ENCODE measurements around the gene PHOSPHO2.

GRCh38 chr2:169702996-169703395 lies 8.7 kb downstream of the PHOSPHO2 start:
- TF ChIP-seq ZFP30 (CRISPR knock-in tag; IDR thresholded peaks at IDR 0.05) (no peak), ESRRG (CRISPR knock-in tag; IDR thresholded peaks at IDR 0.05) (no peak), TOX (CRISPR knock-in tag; IDR thresholded peaks at IDR 0.05; ENCODE audit: borderline replicate concordance) (no peak), RARB (CRISPR knock-in tag; IDR thresholded peaks at IDR 0.05) (no peak), ZFP3 (CRISPR knock-in tag; IDR thresholded peaks at IDR 0.05) (no peak), SNAI2 (CRISPR knock-in tag; IDR thresholded peaks at IDR 0.05) (no peak), PPARA (CRISPR knock-in tag; IDR thresholded peaks at IDR 0.05; ENCODE audit: borderline replicate concordance) (no peak), CSDC2 (CRISPR knock-in tag; IDR thresholded peaks at IDR 0.05) (no peak)
- TF ChIP-seq, protein P1, sequence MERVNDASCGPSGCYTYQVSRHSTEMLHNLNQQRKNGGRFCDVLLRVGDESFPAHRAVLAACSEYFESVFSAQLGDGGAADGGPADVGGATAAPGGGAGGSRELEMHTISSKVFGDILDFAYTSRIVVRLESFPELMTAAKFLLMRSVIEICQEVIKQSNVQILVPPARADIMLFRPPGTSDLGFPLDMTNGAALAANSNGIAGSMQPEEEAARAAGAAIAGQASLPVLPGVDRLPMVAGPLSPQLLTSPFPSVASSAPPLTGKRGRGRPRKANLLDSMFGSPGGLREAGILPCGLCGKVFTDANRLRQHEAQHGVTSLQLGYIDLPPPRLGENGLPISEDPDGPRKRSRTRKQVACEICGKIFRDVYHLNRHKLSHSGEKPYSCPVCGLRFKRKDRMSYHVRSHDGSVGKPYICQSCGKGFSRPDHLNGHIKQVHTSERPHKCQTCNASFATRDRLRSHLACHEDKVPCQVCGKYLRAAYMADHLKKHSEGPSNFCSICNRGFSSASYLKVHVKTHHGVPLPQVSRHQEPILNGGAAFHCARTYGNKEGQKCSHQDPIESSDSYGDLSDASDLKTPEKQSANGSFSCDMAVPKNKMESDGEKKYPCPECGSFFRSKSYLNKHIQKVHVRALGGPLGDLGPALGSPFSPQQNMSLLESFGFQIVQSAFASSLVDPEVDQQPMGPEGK (CRISPR knock-in tag; IDR thresholded peaks at IDR 0.05; ENCODE audit: borderline replicate concordance): no peak
- TF ChIP-seq, protein P2, sequence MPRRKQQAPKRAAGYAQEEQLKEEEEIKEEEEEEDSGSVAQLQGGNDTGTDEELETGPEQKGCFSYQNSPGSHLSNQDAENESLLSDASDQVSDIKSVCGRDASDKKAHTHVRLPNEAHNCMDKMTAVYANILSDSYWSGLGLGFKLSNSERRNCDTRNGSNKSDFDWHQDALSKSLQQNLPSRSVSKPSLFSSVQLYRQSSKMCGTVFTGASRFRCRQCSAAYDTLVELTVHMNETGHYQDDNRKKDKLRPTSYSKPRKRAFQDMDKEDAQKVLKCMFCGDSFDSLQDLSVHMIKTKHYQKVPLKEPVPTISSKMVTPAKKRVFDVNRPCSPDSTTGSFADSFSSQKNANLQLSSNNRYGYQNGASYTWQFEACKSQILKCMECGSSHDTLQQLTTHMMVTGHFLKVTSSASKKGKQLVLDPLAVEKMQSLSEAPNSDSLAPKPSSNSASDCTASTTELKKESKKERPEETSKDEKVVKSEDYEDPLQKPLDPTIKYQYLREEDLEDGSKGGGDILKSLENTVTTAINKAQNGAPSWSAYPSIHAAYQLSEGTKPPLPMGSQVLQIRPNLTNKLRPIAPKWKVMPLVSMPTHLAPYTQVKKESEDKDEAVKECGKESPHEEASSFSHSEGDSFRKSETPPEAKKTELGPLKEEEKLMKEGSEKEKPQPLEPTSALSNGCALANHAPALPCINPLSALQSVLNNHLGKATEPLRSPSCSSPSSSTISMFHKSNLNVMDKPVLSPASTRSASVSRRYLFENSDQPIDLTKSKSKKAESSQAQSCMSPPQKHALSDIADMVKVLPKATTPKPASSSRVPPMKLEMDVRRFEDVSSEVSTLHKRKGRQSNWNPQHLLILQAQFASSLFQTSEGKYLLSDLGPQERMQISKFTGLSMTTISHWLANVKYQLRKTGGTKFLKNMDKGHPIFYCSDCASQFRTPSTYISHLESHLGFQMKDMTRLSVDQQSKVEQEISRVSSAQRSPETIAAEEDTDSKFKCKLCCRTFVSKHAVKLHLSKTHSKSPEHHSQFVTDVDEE (CRISPR knock-in tag; IDR thresholded peaks at IDR 0.05): no peak

Measured in SK-N-SH treated with all-trans-retinoic acid at 6 μM for 48 hours (cell line).